Gastrocnemius medialis (tissue), 4 donors: ENCODE results near the gene EGFL6. TPM values are rescaled to one million over a fixed set of nuclear protein-coding genes. Genes with fewer than 3 reads are reported as not detected.
"Not testable (repeated sequence)": the region's sequence is repeated elsewhere in the genome, so short reads cannot be mapped to it uniquely, and the experiment has no call there.

Experiments
- ATAC-seq, 2 donors: fragments of 150-250 bp; one replicate each; pipeline ENCODE4 v1.9.1; 2016
- DNase-seq, 2 donors: peaks; one replicate each; pipeline ENCODE4 v3.0.0-alpha.2; 2019
- H3K27ac ChIP-seq, 4 donors: fragments of 200-600 bp; sonication (generic); 1 replicate in 1 of 4; 2 replicates in 3 of 4; pipeline ENCODE4 v1.5.1; 2016 to 2018; ENCODE audit warnings: mild to moderate bottlenecking in 2 of 4, moderate library complexity in 1 of 4
- H3K27me3 ChIP-seq, 3 donors: fragments of 200-600 bp; sonication (generic) in 2 of 3; 1 replicate in 1 of 3; 2 replicates in 2 of 3; pipeline versions ENCODE4 v1.5.1 to v1.6.0; 2016 to 2019; ENCODE audit warnings: mild to moderate bottlenecking in 1 of 3, moderate library complexity in 1 of 3
- H3K36me3 ChIP-seq, 2 donors: fragments of 200-600 bp; sonication (generic) in 1 of 2; one replicate each; pipeline ENCODE4 v1.5.1; 2017 to 2018
- H3K4me1 ChIP-seq, 2 donors: fragments of 200-600 bp; sonication (generic) in 1 of 2; one replicate each; pipeline ENCODE4 v1.5.1; 2016 to 2017; ENCODE audit warnings: mild to moderate bottlenecking in 2 of 2
- H3K4me3 ChIP-seq, 4 donors: fragments of 200-600 bp; sonication (generic) in 3 of 4; 1 replicate in 1 of 4; 2 replicates in 3 of 4; pipeline ENCODE4 v1.5.1; 2016 to 2019; ENCODE audit warnings: mild to moderate bottlenecking in 2 of 4
- H3K9me3 ChIP-seq, 3 donors: fragments of 200-600 bp; sonication (generic) in 2 of 3; 1 replicate in 1 of 3; 2 replicates in 2 of 3; pipeline ENCODE4 v1.5.1; 2016 to 2019
- POLR2A ChIP-seq, 2 donors: fragments of 450-650 bp; IDR thresholded peaks; one replicate each; pipeline ENCODE4 v1.6.1; 2017; ENCODE audit warnings: antibody characterized with exemption in 2 of 2, mild to moderate bottlenecking in 2 of 2, moderate library complexity in 2 of 2
- in situ Hi-C, 4 donors: fragments of 200-750 bp; cut with MboI; loops; one replicate each; pipeline versions ENCODE4 v1.15.0 to v1.8.0; 2017; ENCODE audit warnings: low sequenced_read_pairs in 4 of 4
- intact Hi-C: fragments of 100-400 bp; cut with DNase I; formaldehyde crosslinking; loops from one replicate; pipeline ENCODE4 v1.15.1; 2023; ENCODE audit warnings: low total_unique reads
- microRNA-seq, 2 donors: library from miRNA; unstranded; fragments of <30 nt; microRNA quantifications; one replicate each; pipeline ENCODE4, GENCODE V29; 2016; ENCODE audit warnings: borderline replicate concordance in 2 of 2
- total RNA-seq, 4 donors: library from RNA; depleted of rRNA; stranded (reverse); fragments of >200 nt; gene quantifications; one replicate each; pipeline versions ENCODE4 v1.1.0 to v1.2.3, GENCODE V29; 2016
- TF ChIP-seq, protein P1 (sequence below), 5 experiments: fragments of 450-650 bp in 3 of 5; fragments of 200-600 bp in 2 of 5; sonication (generic) in 2 of 5; IDR thresholded peaks in 4 of 5; conservative IDR thresholded peaks in 1 of 5; 1 replicate in 4 of 5; 2 replicates in 1 of 5; pipeline ENCODE4 v1.5.1; 2016 to 2019; ENCODE audit warnings: antibody characterized with exemption in 5 of 5, mild to moderate bottlenecking in 3 of 5, moderate library complexity in 3 of 5

The EGFL6 gene
- total RNA-seq, 4 donors from 2014 or later: 0.09 TPM; not detected in 3

GRCh38 chrX:13670197-13670596 lies 100.8 kb downstream of the EGFL6 start:
- Histone ChIP-seq H3K27ac (no peak overlapping the region), H3K4me1 (no peaks in the 10 kb centered on the region), H3K9me3 (no peaks in the 10 kb centered on the region), H3K27me3 (no peaks in the 10 kb centered on the region), H3K36me3 (no peaks in the 10 kb centered on the region), H3K4me3 (no peak overlapping the region)
- intact Hi-C loops (no loop called here), in situ Hi-C loops (loop anchor here in 1 of 4 donors (25.0 kb wide), 1 partner anchor 367 kb away; the partner anchor contains the start of gene GEMIN8)
- TF ChIP-seq, protein P1, sequence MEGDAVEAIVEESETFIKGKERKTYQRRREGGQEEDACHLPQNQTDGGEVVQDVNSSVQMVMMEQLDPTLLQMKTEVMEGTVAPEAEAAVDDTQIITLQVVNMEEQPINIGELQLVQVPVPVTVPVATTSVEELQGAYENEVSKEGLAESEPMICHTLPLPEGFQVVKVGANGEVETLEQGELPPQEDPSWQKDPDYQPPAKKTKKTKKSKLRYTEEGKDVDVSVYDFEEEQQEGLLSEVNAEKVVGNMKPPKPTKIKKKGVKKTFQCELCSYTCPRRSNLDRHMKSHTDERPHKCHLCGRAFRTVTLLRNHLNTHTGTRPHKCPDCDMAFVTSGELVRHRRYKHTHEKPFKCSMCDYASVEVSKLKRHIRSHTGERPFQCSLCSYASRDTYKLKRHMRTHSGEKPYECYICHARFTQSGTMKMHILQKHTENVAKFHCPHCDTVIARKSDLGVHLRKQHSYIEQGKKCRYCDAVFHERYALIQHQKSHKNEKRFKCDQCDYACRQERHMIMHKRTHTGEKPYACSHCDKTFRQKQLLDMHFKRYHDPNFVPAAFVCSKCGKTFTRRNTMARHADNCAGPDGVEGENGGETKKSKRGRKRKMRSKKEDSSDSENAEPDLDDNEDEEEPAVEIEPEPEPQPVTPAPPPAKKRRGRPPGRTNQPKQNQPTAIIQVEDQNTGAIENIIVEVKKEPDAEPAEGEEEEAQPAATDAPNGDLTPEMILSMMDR (IDR thresholded peaks at IDR 0.05 in 4 of 5, conservative IDR thresholded peaks at IDR 0.05 in 1 of 5): no peak
- no peak for TF ChIP-seq POLR2A (IDR thresholded peaks at IDR 0.05)
- ATAC-seq (no peak), DNase-seq (no peak)

- H3K4me3 ChIP-seq: no peak overlapping the region
- ATAC-seq (no peak), DNase-seq (no peak)
- no peaks in the 10 kb centered on the region for H3K9me3 ChIP-seq
- no peaks in the 10 kb centered on the region for H3K4me1 ChIP-seq
- H3K27me3 ChIP-seq: no peaks in the 10 kb centered on the region
- H3K27ac ChIP-seq: no peak overlapping the region
- TF ChIP-seq, protein P1 (IDR thresholded peaks at IDR 0.05 in 4 of 5, conservative IDR thresholded peaks at IDR 0.05 in 1 of 5): no peak
- TF ChIP-seq POLR2A (IDR thresholded peaks at IDR 0.05): no peak
- in situ Hi-C loops: loop anchor here in 1 of 4 donors (25.0 kb wide), 1 partner anchor 364 kb away; the partner anchor contains the start of gene GEMIN8
- no peaks in the 10 kb centered on the region for H3K36me3 ChIP-seq
- intact Hi-C loops: no loop called here
Measured at GRCh38 chrX:13673016-13673415, 103.6 kb downstream of the EGFL6 start.

DNA sequence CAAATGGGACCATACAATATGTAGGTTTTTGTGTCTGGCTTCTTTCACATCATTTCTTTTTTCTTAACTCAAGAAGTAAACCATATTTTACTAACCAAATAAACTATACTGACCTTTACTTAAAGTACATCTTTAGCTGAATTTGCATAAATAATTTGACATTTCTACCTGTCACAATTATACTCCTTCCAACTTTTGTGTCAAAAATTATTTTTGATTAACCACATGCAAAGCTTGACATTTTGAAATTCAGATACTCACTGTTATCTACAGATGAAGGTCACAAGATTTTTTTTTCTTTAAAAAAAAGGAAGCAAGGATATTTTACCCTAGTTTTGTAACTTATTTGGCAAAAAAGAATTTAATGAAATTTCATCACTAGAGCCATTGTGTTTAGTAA lies 107.5 kb downstream of the EGFL6 start:
- TF ChIP-seq, protein P1 (IDR thresholded peaks at IDR 0.05 in 4 of 5, conservative IDR thresholded peaks at IDR 0.05 in 1 of 5): no peak
- intact Hi-C loops: no loop called here

GRCh38 chrX:13679700-13680099 lies 110.3 kb downstream of the EGFL6 start:
- intact Hi-C loops, H3K4me3 ChIP-seq, in situ Hi-C loops, H3K4me1 ChIP-seq, H3K9me3 ChIP-seq, ATAC-seq, H3K27ac ChIP-seq, H3K36me3 ChIP-seq, DNase-seq, H3K27me3 ChIP-seq: not testable (repeated sequence)

More for the DNA sequence above, 107.5 kb downstream of the EGFL6 start:
- no peak for DNase-seq
- Histone ChIP-seq H3K36me3 (no peaks in the 10 kb centered on the region), H3K4me3 (no peak overlapping the region), H3K4me1 (no peaks in the 10 kb centered on the region), H3K27me3 (no peaks in the 10 kb centered on the region), H3K9me3 (no peaks in the 10 kb centered on the region), H3K27ac (no peak overlapping the region)
- no peak for ATAC-seq
- in situ Hi-C loops: no loop called here

DNA sequence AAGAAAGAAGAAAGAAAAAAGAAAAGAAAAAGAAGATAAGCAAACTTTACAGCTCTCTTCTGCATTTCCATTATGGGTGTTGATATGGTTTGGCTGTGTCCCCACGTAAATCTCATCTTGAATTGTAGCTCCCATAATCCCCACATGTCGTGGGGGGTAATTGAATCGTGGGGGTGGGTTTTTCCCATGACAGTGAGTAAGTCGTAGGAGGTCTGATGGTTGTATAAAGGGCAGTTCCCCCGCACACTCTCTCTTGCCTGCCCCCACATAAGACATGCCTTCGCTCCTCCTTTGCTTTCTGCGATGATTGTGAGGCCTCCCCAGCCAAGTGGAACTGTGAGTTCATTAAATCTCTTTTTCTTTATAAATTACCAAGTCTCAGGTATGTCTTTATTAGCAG lies 112.2 kb downstream of the EGFL6 start:
- no peaks in the 10 kb centered on the region for H3K9me3 ChIP-seq
- ATAC-seq (no peak), DNase-seq (no peak)
- intact Hi-C loops: no loop called here
- in situ Hi-C loops: no loop called here
- no peaks in the 10 kb centered on the region for H3K4me1 ChIP-seq
- H3K4me3 ChIP-seq: no peak overlapping the region
- no peaks in the 10 kb centered on the region for H3K27me3 ChIP-seq
- no peak for TF ChIP-seq POLR2A (IDR thresholded peaks at IDR 0.05)
- TF ChIP-seq, protein P1 (IDR thresholded peaks at IDR 0.05 in 4 of 5, conservative IDR thresholded peaks at IDR 0.05 in 1 of 5): no peak
- no peak overlapping the region for H3K27ac ChIP-seq
- H3K36me3 ChIP-seq: no peaks in the 10 kb centered on the region

Small RNAs within 50 kb of the gene (microRNA-seq; reads per million reads assigned to microRNA genes)
- gene MIR6086: 0 reads per million in 2 donors

Other genes starting within 250 kb of the EGFL6 start
- not detected for gene ATXN3L, start 249.5 kb upstream of the EGFL6 start, total RNA-seq
- gene TCEANC, start 83.5 kb downstream of the EGFL6 start, total RNA-seq: 1 to 10 TPM; 2.9 to 4.1 (median 3.3) TPM
- gene RAB9A, start 119.5 kb downstream of the EGFL6 start, total RNA-seq: 10 to 100 TPM; 15.0 to 21.7 (median 18.5) TPM
- gene TRAPPC2, start 165.0 kb downstream of the EGFL6 start, total RNA-seq: 1 to 10 TPM; 1.4 to 4.3 (median 2.9) TPM
- 1 to 10 TPM; 2.8 to 8.0 (median 7.0) TPM for gene OFD1, start 165.1 kb downstream of the EGFL6 start, total RNA-seq
- gene GPM6B, start 247.5 kb downstream of the EGFL6 start, total RNA-seq: 1 to 10 TPM; 3.1 to 6.5 (median 3.6) TPM